ENCODE results near the gene PLEKHO1. TPM values are rescaled to one million over a fixed set of nuclear protein-coding genes. Genes with fewer than 3 reads are reported as not detected.

PLEKHO1 gene
- polyA plus RNA-seq, 1 donor from 2014 or later: 213 TPM

DNA sequence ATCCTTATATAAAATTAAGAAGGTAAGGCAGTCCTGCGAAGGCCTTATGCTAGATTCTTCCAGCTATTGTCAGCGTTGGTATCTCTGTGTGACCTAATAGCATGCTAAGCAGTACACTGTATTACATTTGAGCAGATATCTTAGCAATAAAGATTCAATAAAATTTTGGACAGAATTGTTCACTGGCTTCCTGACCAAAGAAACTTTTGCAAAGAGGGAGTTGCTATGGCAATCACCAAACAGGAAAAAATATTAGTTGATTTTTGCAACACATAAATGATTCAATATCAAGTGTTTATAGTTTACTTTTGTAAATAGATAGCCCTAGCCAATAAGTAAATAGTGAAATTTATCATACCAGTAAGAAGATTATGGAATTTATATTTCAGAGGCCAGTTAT lies 31.0 kb upstream of the PLEKHO1 start:
- Histone ChIP-seq H3K36me3 (ENCODE audit: insufficient read depth, low read length) (peaks cover 7% of the 10 kb centered on the region), H3K79me2 (replicated peaks; ENCODE audit: insufficient read depth, low read length) (no peaks in the 10 kb centered on the region), H3K9me2 (ENCODE audit: insufficient read depth, low read length) (no peaks in the 10 kb centered on the region), H2AFZ (ENCODE audit: low read depth, low read length) (no peak overlapping the region), H4K20me1 (ENCODE audit: insufficient read depth) (no peaks in the 10 kb centered on the region), H3K4me2 (ENCODE audit: low read length) (no peak overlapping the region), H3K27ac (ENCODE audit: low read length) (no peak overlapping the region), H3F3A (ENCODE audit: insufficient read depth, low read length, poor library complexity, severe bottlenecking) (no peaks in the 10 kb centered on the region), H3K9me3 (ENCODE audit: low read length) (no peaks in the 10 kb centered on the region), H3K4me3 (ENCODE audit: low read length) (no peak overlapping the region), H3K9ac (ENCODE audit: low read length) (no peak overlapping the region), H3K27me3 (ENCODE audit: insufficient read depth, low read depth, low read length) (no peaks in the 10 kb centered on the region)
- no peak for TF ChIP-seq EP300 (conservative IDR thresholded peaks at IDR 0.05; ENCODE audit: poor library complexity, severe bottlenecking)
- TF ChIP-seq EZH2 (IDR thresholded peaks at IDR 0.05; ENCODE audit: borderline replicate concordance, insufficient read depth, low read length, poor library complexity, severe bottlenecking): no peak
- TF ChIP-seq, protein P1, sequence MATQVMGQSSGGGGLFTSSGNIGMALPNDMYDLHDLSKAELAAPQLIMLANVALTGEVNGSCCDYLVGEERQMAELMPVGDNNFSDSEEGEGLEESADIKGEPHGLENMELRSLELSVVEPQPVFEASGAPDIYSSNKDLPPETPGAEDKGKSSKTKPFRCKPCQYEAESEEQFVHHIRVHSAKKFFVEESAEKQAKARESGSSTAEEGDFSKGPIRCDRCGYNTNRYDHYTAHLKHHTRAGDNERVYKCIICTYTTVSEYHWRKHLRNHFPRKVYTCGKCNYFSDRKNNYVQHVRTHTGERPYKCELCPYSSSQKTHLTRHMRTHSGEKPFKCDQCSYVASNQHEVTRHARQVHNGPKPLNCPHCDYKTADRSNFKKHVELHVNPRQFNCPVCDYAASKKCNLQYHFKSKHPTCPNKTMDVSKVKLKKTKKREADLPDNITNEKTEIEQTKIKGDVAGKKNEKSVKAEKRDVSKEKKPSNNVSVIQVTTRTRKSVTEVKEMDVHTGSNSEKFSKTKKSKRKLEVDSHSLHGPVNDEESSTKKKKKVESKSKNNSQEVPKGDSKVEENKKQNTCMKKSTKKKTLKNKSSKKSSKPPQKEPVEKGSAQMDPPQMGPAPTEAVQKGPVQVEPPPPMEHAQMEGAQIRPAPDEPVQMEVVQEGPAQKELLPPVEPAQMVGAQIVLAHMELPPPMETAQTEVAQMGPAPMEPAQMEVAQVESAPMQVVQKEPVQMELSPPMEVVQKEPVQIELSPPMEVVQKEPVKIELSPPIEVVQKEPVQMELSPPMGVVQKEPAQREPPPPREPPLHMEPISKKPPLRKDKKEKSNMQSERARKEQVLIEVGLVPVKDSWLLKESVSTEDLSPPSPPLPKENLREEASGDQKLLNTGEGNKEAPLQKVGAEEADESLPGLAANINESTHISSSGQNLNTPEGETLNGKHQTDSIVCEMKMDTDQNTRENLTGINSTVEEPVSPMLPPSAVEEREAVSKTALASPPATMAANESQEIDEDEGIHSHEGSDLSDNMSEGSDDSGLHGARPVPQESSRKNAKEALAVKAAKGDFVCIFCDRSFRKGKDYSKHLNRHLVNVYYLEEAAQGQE (IDR thresholded peaks at IDR 0.05; ENCODE audit: borderline replicate concordance): no peak
- no peak for TF ChIP-seq RAD21 (conservative IDR thresholded peaks at IDR 0.05)
- no peak for TF ChIP-seq TAF1 (IDR thresholded peaks at IDR 0.05; ENCODE audit: low read depth)
- TF ChIP-seq MXI1 (conservative IDR thresholded peaks at IDR 0.05; ENCODE audit: poor library complexity, severe bottlenecking): no peak
- TF ChIP-seq POLR2AphosphoS5 (IDR thresholded peaks at IDR 0.05): no peak
- TF ChIP-seq, protein P2, sequence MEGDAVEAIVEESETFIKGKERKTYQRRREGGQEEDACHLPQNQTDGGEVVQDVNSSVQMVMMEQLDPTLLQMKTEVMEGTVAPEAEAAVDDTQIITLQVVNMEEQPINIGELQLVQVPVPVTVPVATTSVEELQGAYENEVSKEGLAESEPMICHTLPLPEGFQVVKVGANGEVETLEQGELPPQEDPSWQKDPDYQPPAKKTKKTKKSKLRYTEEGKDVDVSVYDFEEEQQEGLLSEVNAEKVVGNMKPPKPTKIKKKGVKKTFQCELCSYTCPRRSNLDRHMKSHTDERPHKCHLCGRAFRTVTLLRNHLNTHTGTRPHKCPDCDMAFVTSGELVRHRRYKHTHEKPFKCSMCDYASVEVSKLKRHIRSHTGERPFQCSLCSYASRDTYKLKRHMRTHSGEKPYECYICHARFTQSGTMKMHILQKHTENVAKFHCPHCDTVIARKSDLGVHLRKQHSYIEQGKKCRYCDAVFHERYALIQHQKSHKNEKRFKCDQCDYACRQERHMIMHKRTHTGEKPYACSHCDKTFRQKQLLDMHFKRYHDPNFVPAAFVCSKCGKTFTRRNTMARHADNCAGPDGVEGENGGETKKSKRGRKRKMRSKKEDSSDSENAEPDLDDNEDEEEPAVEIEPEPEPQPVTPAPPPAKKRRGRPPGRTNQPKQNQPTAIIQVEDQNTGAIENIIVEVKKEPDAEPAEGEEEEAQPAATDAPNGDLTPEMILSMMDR (IDR thresholded peaks at IDR 0.05; ENCODE audit: poor library complexity, severe bottlenecking): no peak

GRCh38 chr1:150121236-150121862 lies 28.4 kb upstream of the PLEKHO1 start:
- Histone ChIP-seq H3F3A (ENCODE audit: insufficient read depth, low read length, poor library complexity, severe bottlenecking) (no peaks in the 10 kb centered on the region), H3K36me3 (ENCODE audit: insufficient read depth, low read length) (no peaks in the 10 kb centered on the region), H3K9me3 (ENCODE audit: low read length) (no peaks in the 10 kb centered on the region), H3K9me2 (ENCODE audit: insufficient read depth, low read length) (no peaks in the 10 kb centered on the region), H3K79me2 (replicated peaks; ENCODE audit: insufficient read depth, low read length) (no peaks in the 10 kb centered on the region), H4K20me1 (ENCODE audit: insufficient read depth) (no peaks in the 10 kb centered on the region), H3K4me3 (ENCODE audit: low read length) (no peak overlapping the region), H3K27me3 (ENCODE audit: insufficient read depth, low read depth, low read length) (no peaks in the 10 kb centered on the region), H3K9ac (ENCODE audit: low read length) (no peak overlapping the region), H3K4me2 (ENCODE audit: low read length) (no peak overlapping the region), H2AFZ (ENCODE audit: low read depth, low read length) (no peak overlapping the region), H3K27ac (ENCODE audit: low read length) (no peak overlapping the region)
- TF ChIP-seq POLR2AphosphoS5 (IDR thresholded peaks at IDR 0.05): no peak
- TF ChIP-seq, protein P2 (IDR thresholded peaks at IDR 0.05; ENCODE audit: poor library complexity, severe bottlenecking): no peak
- TF ChIP-seq RAD21 (conservative IDR thresholded peaks at IDR 0.05): no peak
- no peak for TF ChIP-seq EZH2 (IDR thresholded peaks at IDR 0.05; ENCODE audit: borderline replicate concordance, insufficient read depth, low read length, poor library complexity, severe bottlenecking)
- no peak for TF ChIP-seq TAF1 (IDR thresholded peaks at IDR 0.05; ENCODE audit: low read depth)
- TF ChIP-seq, protein P1 (IDR thresholded peaks at IDR 0.05; ENCODE audit: borderline replicate concordance): no peak
- TF ChIP-seq EP300 (conservative IDR thresholded peaks at IDR 0.05; ENCODE audit: poor library complexity, severe bottlenecking): no peak
- TF ChIP-seq MXI1 (conservative IDR thresholded peaks at IDR 0.05; ENCODE audit: poor library complexity, severe bottlenecking): no peak
- TF ChIP-seq SMC3 (conservative IDR thresholded peaks at IDR 0.05; ENCODE audit: poor library complexity): no peak
